Lower leg skin (tissue), 3 donors: Measurements from ENCODE around the gene CPNE8.

Experiments
- POLR2A ChIP-seq, 2 donors: fragments of 450-650 bp; IDR thresholded peaks; one replicate each; pipeline ENCODE4 v1.6.1; 2016 to 2017; ENCODE audit warnings: antibody characterized with exemption in 2 of 2, mild to moderate bottlenecking in 1 of 2, moderate library complexity in 1 of 2
- TF ChIP-seq, protein P1 (sequence below), 3 donors: fragments of 450-650 bp; IDR thresholded peaks; one replicate each; pipeline ENCODE4 v1.5.1; 2016; ENCODE audit warnings: antibody characterized with exemption in 3 of 3, mild to moderate bottlenecking in 3 of 3, moderate library complexity in 2 of 3

DNA sequence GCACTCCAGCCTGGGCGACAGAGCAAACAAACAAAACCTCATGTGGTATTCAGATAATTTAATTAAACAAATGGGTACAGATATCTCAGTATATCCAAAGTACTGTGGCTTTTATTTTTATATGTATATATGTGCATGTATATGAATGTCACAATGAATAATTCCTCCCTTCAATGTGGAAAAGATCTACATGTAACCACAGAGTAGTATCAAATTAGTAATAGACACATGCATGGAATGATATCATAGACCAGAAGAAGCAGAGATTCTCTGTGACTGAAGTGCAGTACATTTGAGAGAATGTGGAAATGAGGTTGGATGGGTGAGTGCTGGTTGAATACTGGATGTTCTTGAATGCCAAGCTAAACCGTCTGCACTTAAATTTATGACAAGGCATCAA, 222.9 kb downstream of the CPNE8 start:
- TF ChIP-seq, protein P1, sequence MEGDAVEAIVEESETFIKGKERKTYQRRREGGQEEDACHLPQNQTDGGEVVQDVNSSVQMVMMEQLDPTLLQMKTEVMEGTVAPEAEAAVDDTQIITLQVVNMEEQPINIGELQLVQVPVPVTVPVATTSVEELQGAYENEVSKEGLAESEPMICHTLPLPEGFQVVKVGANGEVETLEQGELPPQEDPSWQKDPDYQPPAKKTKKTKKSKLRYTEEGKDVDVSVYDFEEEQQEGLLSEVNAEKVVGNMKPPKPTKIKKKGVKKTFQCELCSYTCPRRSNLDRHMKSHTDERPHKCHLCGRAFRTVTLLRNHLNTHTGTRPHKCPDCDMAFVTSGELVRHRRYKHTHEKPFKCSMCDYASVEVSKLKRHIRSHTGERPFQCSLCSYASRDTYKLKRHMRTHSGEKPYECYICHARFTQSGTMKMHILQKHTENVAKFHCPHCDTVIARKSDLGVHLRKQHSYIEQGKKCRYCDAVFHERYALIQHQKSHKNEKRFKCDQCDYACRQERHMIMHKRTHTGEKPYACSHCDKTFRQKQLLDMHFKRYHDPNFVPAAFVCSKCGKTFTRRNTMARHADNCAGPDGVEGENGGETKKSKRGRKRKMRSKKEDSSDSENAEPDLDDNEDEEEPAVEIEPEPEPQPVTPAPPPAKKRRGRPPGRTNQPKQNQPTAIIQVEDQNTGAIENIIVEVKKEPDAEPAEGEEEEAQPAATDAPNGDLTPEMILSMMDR (IDR thresholded peaks at IDR 0.05), result no peak
- TF ChIP-seq POLR2A (IDR thresholded peaks at IDR 0.05), result no peak
